H9 (cell line): ENCODE measurements around the gene PLB1. TPM values are rescaled to one million over a fixed set of nuclear protein-coding genes. Genes with fewer than 3 reads are reported as not detected.

ENCODE experiments used
- DNase-seq: peaks from one replicate; pipeline ENCODE4 v3.0.0-alpha.2; 2017
- H2AFZ ChIP-seq: one replicate; pipeline ENCODE4 v1.6.1; 2013; ENCODE audit warnings: mild to moderate bottlenecking, low read length, control low read depth, moderate library complexity
- H2AK5ac ChIP-seq: 2 replicates; pipeline ENCODE4 v1.6.1; 2013; ENCODE audit warnings: low read length, control low read depth, mixed read lengths; ENCODE audit not compliant: insufficient read length
- H2BK120ac ChIP-seq: one replicate; pipeline ENCODE4 v1.6.1; 2013; ENCODE audit warnings: low read depth, mild to moderate bottlenecking, low read length, control low read depth, inconsistent platforms; ENCODE audit not compliant: poor library complexity, severe bottlenecking
- H2BK12ac ChIP-seq: 2 replicates; pipeline ENCODE4 v1.6.1; 2013; ENCODE audit warnings: low read length, control low read depth, mixed read lengths, low read depth; ENCODE audit not compliant: insufficient read length
- H2BK15ac ChIP-seq: 2 replicates; pipeline ENCODE4 v1.6.1; 2013; ENCODE audit warnings: low read depth, low read length, control low read depth
- H2BK20ac ChIP-seq: one replicate; pipeline ENCODE4 v1.6.1; 2013; ENCODE audit warnings: low read depth, mild to moderate bottlenecking, low read length, control low read depth, inconsistent platforms; ENCODE audit not compliant: poor library complexity, severe bottlenecking
- H2BK5ac ChIP-seq: 2 replicates; pipeline ENCODE4 v1.6.1; 2013; ENCODE audit warnings: low read length, control low read depth, mixed read lengths; ENCODE audit not compliant: insufficient read length
- H3K14ac ChIP-seq: 2 replicates; pipeline ENCODE4 v1.6.1; 2013; ENCODE audit warnings: low read length, control low read depth; ENCODE audit not compliant: insufficient read depth
- H3K18ac ChIP-seq: 2 replicates; pipeline ENCODE4 v1.6.1; 2013; ENCODE audit warnings: low read depth, mild to moderate bottlenecking, mixed read lengths, low read length, control low read depth; ENCODE audit not compliant: insufficient read length
- H3K23ac ChIP-seq: 2 replicates; pipeline ENCODE4 v1.6.1; 2013; ENCODE audit warnings: low read length, control low read depth, mixed read lengths, low read depth; ENCODE audit not compliant: insufficient read length
- H3K23me2 ChIP-seq: 2 replicates; pipeline ENCODE4 v1.6.1; 2013; ENCODE audit warnings: low read depth, mild to moderate bottlenecking, mixed read lengths, low read length, control low read depth; ENCODE audit not compliant: insufficient read length, poor library complexity, severe bottlenecking
- H3K27ac ChIP-seq: 2 replicates; pipeline ENCODE4 v1.5.1; 2013; ENCODE audit warnings: low read length, control low read depth, mixed read lengths, low read depth; ENCODE audit not compliant: insufficient read length
- H3K27me3 ChIP-seq: 2 replicates; pipeline ENCODE4 v1.6.1; 2013; ENCODE audit warnings: low read length, control low read depth, inconsistent platforms; ENCODE audit not compliant: insufficient read depth
- H3K4ac ChIP-seq: 2 replicates; pipeline ENCODE4 v1.6.1; 2013; ENCODE audit warnings: low read depth, mild to moderate bottlenecking, control low read depth, inconsistent platforms, low read length, moderate library complexity
- H3K4me1 ChIP-seq: 2 replicates; pipeline ENCODE4 v1.6.1; 2013; ENCODE audit warnings: low read length, control low read depth, inconsistent platforms; ENCODE audit not compliant: insufficient read depth
- H3K4me2 ChIP-seq: 2 replicates; pipeline ENCODE4 v1.6.1; 2013; ENCODE audit warnings: low read length, control low read depth, mixed read lengths; ENCODE audit not compliant: insufficient read length, insufficient read depth
- H3K56ac ChIP-seq: 2 replicates; pipeline ENCODE4 v1.6.1; 2013; ENCODE audit warnings: low read depth, mild to moderate bottlenecking, mixed read lengths, low read length, control low read depth; ENCODE audit not compliant: insufficient read length
- H3K79me1 ChIP-seq: 2 replicates; pipeline ENCODE4 v1.6.1; 2013; ENCODE audit warnings: low read depth, mild to moderate bottlenecking, moderate library complexity, low read length, control low read depth, inconsistent platforms; ENCODE audit not compliant: insufficient read depth, poor library complexity, severe bottlenecking
- H3K79me2 ChIP-seq: 2 replicates; pipeline ENCODE4 v1.6.1; 2013; ENCODE audit warnings: low read length, control low read depth, inconsistent platforms; ENCODE audit not compliant: insufficient read depth
- H3K9ac ChIP-seq: 2 replicates; pipeline ENCODE4 v1.6.1; 2013; ENCODE audit warnings: low read length, control low read depth, mixed read lengths; ENCODE audit not compliant: insufficient read length; ENCODE audit errors: extremely low read depth
- H3K9me3 ChIP-seq: one replicate; pipeline ENCODE4 v1.6.1; 2013; ENCODE audit warnings: low read depth, low read length, inconsistent platforms; ENCODE audit not compliant: control insufficient read depth
- H3T11ph ChIP-seq: one replicate; pipeline ENCODE4 v1.6.1; 2013; ENCODE audit warnings: mild to moderate bottlenecking, low read length, control low read depth, inconsistent platforms
- H4K20me1 ChIP-seq: one replicate; pipeline ENCODE4 v1.6.1; 2013; ENCODE audit not compliant: control insufficient read depth, insufficient read length, insufficient read depth
- H4K5ac ChIP-seq: 2 replicates; pipeline ENCODE4 v1.6.1; 2013; ENCODE audit warnings: low read depth, mild to moderate bottlenecking, mixed read lengths, low read length, control low read depth; ENCODE audit not compliant: insufficient read length
- H4K8ac ChIP-seq: replicated peaks from 2 replicates; pipeline ENCODE4 v1.6.1; 2013; ENCODE audit warnings: low read length, control low read depth, mixed read lengths, low read depth; ENCODE audit not compliant: insufficient read length
- H4K91ac ChIP-seq: 2 replicates; pipeline ENCODE4 v1.6.1; 2013; ENCODE audit warnings: low read depth, mild to moderate bottlenecking, moderate library complexity, mixed read lengths, low read length, control low read depth; ENCODE audit not compliant: insufficient read length
- H3K27ac Mint-ChIP-seq, 3 experiments: 2 replicates in 2 of 3; 3 replicates in 1 of 3; pipeline ENCODE4 v1.8.0; 2020 to 2021; ENCODE audit warnings: mixed read lengths in 3 of 3, mild to moderate bottlenecking in 1 of 3, moderate library complexity in 1 of 3
- H3K27me3 Mint-ChIP-seq: 2 replicates; pipeline ENCODE4 v1.8.0; 2021; ENCODE audit warnings: low read depth, mild to moderate bottlenecking, moderate library complexity, mixed read lengths
- H3K36me3 Mint-ChIP-seq, 3 experiments: 2 replicates in 2 of 3; 3 replicates in 1 of 3; pipeline ENCODE4 v1.8.0; 2020 to 2021; ENCODE audit warnings: low read depth in 3 of 3, mixed read lengths in 3 of 3; ENCODE audit not compliant: insufficient read depth in 1 of 3
- H3K4me1 Mint-ChIP-seq, 2 experiments: 2 replicates each; pipeline ENCODE4 v1.8.0; 2020; ENCODE audit warnings: mixed read lengths in 2 of 2
- H3K4me3 Mint-ChIP-seq, 2 experiments: 2 replicates in 1 of 2; 3 replicates in 1 of 2; pipeline ENCODE4 v1.8.0; 2020 to 2021; ENCODE audit warnings: mild to moderate bottlenecking in 2 of 2, mixed read lengths in 2 of 2, moderate library complexity in 1 of 2
- H3K9me3 Mint-ChIP-seq, 2 experiments: 2 replicates in 1 of 2; 3 replicates in 1 of 2; pipeline ENCODE4 v1.8.0; 2020; ENCODE audit warnings: mild to moderate bottlenecking in 2 of 2, mixed read lengths in 2 of 2, moderate library complexity in 1 of 2
- WGBS: extraction: QIAGEN DNeasy Blood & Tissue Kit; methylation state at CpG from one replicate; pipeline ENCODE4 v1.1.7; 2013; ENCODE audit warnings: missing lambda C conversion rate, low lambda C conversion rate, mixed read lengths; ENCODE audit not compliant: insufficient read length; ENCODE audit errors: extremely low coverage; 5-methylcytosine and 5-hydroxymethylcytosine counted together
- total RNA-seq: library from RNA; stranded (reverse); gene quantifications from 2 replicates; pipeline ENCODE4 v1.2.1, GENCODE V29; 2021
- TF ChIP-seq, protein P1 (sequence below): fragments of 200-600 bp; sonication (generic); conservative IDR thresholded peaks from 3 replicates; pipeline ENCODE4 v1.8.0; 2021; ENCODE audit warnings: antibody characterized with exemption, mild to moderate bottlenecking

PLB1 gene
- total RNA-seq, 1 experiment from 2014 or later, result not detected

GRCh38 chr2:28527196-28527595, 31.3 kb downstream of the PLB1 start:
- no peaks in the 10 kb centered on the region; a peak in 1 of 5 replicates for H3K9me3 Mint-ChIP-seq
- Histone ChIP-seq H4K8ac (no peak overlapping the region), H3K23ac (no peak overlapping the region), H3T11ph (no peak overlapping the region), H3K9me3 (no peaks in the 10 kb centered on the region), H3K4me2 (no peak overlapping the region), H2BK20ac (no peak overlapping the region), H3K27ac (no peak overlapping the region), H2BK15ac (no peak overlapping the region), H3K18ac (no peak overlapping the region), H3K56ac (no peak overlapping the region), H2BK5ac (no peak overlapping the region), H2AFZ (no peak overlapping the region), H3K9ac (no peak overlapping the region), H4K5ac (no peak overlapping the region), H3K14ac (no peak overlapping the region), H4K20me1 (no peaks in the 10 kb centered on the region), H2AK5ac (no peak overlapping the region), H3K79me1 (no peaks in the 10 kb centered on the region), H3K27me3 (no peaks in the 10 kb centered on the region; the same call in 1 of the 2 replicates), H3K4ac (no peak overlapping the region), H2BK120ac (no peak overlapping the region), H4K91ac (no peak overlapping the region), H2BK12ac (no peak overlapping the region), H3K23me2 (no peaks in the 10 kb centered on the region), H3K79me2 (no peaks in the 10 kb centered on the region), H3K4me1 (no peaks in the 10 kb centered on the region)
- peaks cover 5 to 13% of the 10 kb centered on the region in 2 experiments; a peak in 3 of 4 replicates for H3K4me1 Mint-ChIP-seq
- no CpG with 5 or more reads among the region's 4 CpGs for WGBS
- no peak overlapping the region for H3K4me3 Mint-ChIP-seq
- DNase-seq, result peak; percentile 57
- TF ChIP-seq, protein P1, sequence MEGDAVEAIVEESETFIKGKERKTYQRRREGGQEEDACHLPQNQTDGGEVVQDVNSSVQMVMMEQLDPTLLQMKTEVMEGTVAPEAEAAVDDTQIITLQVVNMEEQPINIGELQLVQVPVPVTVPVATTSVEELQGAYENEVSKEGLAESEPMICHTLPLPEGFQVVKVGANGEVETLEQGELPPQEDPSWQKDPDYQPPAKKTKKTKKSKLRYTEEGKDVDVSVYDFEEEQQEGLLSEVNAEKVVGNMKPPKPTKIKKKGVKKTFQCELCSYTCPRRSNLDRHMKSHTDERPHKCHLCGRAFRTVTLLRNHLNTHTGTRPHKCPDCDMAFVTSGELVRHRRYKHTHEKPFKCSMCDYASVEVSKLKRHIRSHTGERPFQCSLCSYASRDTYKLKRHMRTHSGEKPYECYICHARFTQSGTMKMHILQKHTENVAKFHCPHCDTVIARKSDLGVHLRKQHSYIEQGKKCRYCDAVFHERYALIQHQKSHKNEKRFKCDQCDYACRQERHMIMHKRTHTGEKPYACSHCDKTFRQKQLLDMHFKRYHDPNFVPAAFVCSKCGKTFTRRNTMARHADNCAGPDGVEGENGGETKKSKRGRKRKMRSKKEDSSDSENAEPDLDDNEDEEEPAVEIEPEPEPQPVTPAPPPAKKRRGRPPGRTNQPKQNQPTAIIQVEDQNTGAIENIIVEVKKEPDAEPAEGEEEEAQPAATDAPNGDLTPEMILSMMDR, result no peak
- H3K27me3 Mint-ChIP-seq, result peaks cover 23% of the 10 kb centered on the region
- no peaks in the 10 kb centered on the region for H3K36me3 Mint-ChIP-seq
- no peak overlapping the region for H3K27ac Mint-ChIP-seq
